HepG2 (cell line): ENCODE data around the gene ANKRD17. TPM values are rescaled to one million over a fixed set of nuclear protein-coding genes. Genes with fewer than 3 reads are reported as not detected.

Source experiments
- AKAP8 ChIP-seq: sonication (generic); formaldehyde crosslinking; IDR thresholded peaks from 2 replicates; pipeline ENCODE4 v1.5.1; 2020; ENCODE audit warnings: mild to moderate bottlenecking, missing genetic modification reagents
- FOXO1 ChIP-seq: sonication (generic); formaldehyde crosslinking; IDR thresholded peaks from 2 replicates; pipeline ENCODE4 v1.4.0; 2020; ENCODE audit warnings: missing genetic modification reagents
- GRHL1 ChIP-seq: sonication (generic); formaldehyde crosslinking; conservative IDR thresholded peaks from 2 replicates; pipeline ENCODE4 v1.8.0; 2022; ENCODE audit warnings: missing genetic modification reagents
- HIVEP1 ChIP-seq: sonication (generic); formaldehyde crosslinking; IDR thresholded peaks from 2 replicates; pipeline ENCODE4 v1.4.0; 2020; ENCODE audit warnings: mild to moderate bottlenecking, missing genetic modification reagents
- HNF4G ChIP-seq, 2 experiments: sonication (generic) in 1 of 2; formaldehyde crosslinking in 1 of 2; IDR thresholded peaks; 2 replicates each; pipeline versions ENCODE4 v1.4.0 to v1.6.1; 2011 to 2020; ENCODE audit warnings: borderline replicate concordance in 2 of 2, low read depth in 2 of 2, mild to moderate bottlenecking in 2 of 2, low read length in 1 of 2, missing genetic modification reagents in 1 of 2, moderate library complexity in 1 of 2
- MBNL3 ChIP-seq: fragments of 250-450 bp; sonication (Bioruptor Pico); conservative IDR thresholded peaks from 2 replicates; pipeline ENCODE4 v1.8.0; 2022; ENCODE audit warnings: mild to moderate bottlenecking, inconsistent platforms
- MLXIP ChIP-seq: sonication (generic); formaldehyde crosslinking; IDR thresholded peaks from 2 replicates; pipeline ENCODE4 v1.9.0; 2021; ENCODE audit warnings: missing genetic modification reagents, borderline replicate concordance
- MXD1 ChIP-seq: sonication (generic); formaldehyde crosslinking; IDR thresholded peaks from 2 replicates; pipeline ENCODE4 v1.4.0; 2020; ENCODE audit warnings: mild to moderate bottlenecking, missing genetic modification reagents
- NR2C2 ChIP-seq: sonication (generic); formaldehyde crosslinking; IDR thresholded peaks from 2 replicates; pipeline ENCODE4 v1.4.0; 2020; ENCODE audit warnings: missing genetic modification reagents, mild to moderate bottlenecking, moderate library complexity, borderline replicate concordance
- POGK ChIP-seq: sonication (generic); formaldehyde crosslinking; conservative IDR thresholded peaks from 2 replicates; pipeline ENCODE4 v1.8.0; 2022; ENCODE audit warnings: mild to moderate bottlenecking, moderate library complexity, missing genetic modification reagents
- POLR2G ChIP-seq: fragments of 200-400 bp; formaldehyde crosslinking; IDR thresholded peaks from 2 replicates; pipeline ENCODE4 v1.6.1; 2018; ENCODE audit warnings: mild to moderate bottlenecking, low read depth, low read length, moderate library complexity
- THAP7 ChIP-seq: sonication (generic); formaldehyde crosslinking; IDR thresholded peaks from 2 replicates; pipeline ENCODE4 v1.8.1; 2023; ENCODE audit warnings: mild to moderate bottlenecking, missing genetic modification reagents
- THAP8 ChIP-seq: sonication (generic); formaldehyde crosslinking; IDR thresholded peaks from 2 replicates; pipeline ENCODE4 v1.5.1; 2020; ENCODE audit warnings: missing genetic modification reagents, mild to moderate bottlenecking, borderline replicate concordance
- ZBTB39 ChIP-seq: sonication (generic); formaldehyde crosslinking; IDR thresholded peaks from 2 replicates; pipeline ENCODE4 v1.5.0; 2020; ENCODE audit warnings: missing genetic modification reagents
- ZNF446 ChIP-seq: sonication (generic); formaldehyde crosslinking; IDR thresholded peaks from 2 replicates; pipeline ENCODE4 v1.5.0; 2020; ENCODE audit warnings: mild to moderate bottlenecking, missing genetic modification reagents
- polyA plus RNA-seq, 8 experiments: library from polyadenylated mRNA; depleted of rRNA in 3 of 8; stranded (reverse) in 7 of 8; unstranded in 1 of 8; fragments of >200 nt; fragmentation: Illumina TruSeq in 4 of 8; extraction: Trizol in 4 of 8; gene quantifications; 2 replicates each; pipeline versions ENCODE4 v1.2.1 to v1.2.3, GENCODE V29; 2011 to 2016; ENCODE audit warnings: low read depth in 4 of 8, missing spikeins in 1 of 8, mixed read lengths in 1 of 8; ENCODE audit not compliant: insufficient read depth in 1 of 8
- total RNA-seq, 5 experiments: library from RNA; depleted of rRNA; stranded (reverse); fragments of >200 nt; fragmentation: Illumina TruSeq; extraction: Trizol; gene quantifications; 2 replicates each; pipeline ENCODE4 v1.2.3, GENCODE V29; 2016; ENCODE audit warnings: low read depth in 1 of 5

ANKRD17 gene
- total and polyA plus RNA-seq, 2 of the 13 experiments (the other 11 are each of a cell fraction or from before 2014, with no cell fraction given): 55.7 to 61.1 TPM

- peak; percentile 91 for TF ChIP-seq NR2C2 (CRISPR knock-in tag)
- TF ChIP-seq POLR2G: peak; percentile 95
- no peak for TF ChIP-seq GRHL1 (CRISPR knock-in tag)
- TF ChIP-seq HIVEP1 (CRISPR knock-in tag): peak; percentile 95
- TF ChIP-seq FOXO1 (CRISPR knock-in tag): peak; percentile 39; the same call in 1 of the 2 replicates
- TF ChIP-seq AKAP8 (CRISPR knock-in tag): no peak
- peak; percentile 99 for TF ChIP-seq MXD1 (CRISPR knock-in tag)
- no peak for TF ChIP-seq MLXIP
- TF ChIP-seq ZBTB39: peak; percentile 76; the same call in 1 of the 2 replicates
- TF ChIP-seq HNF4G (IDR thresholded peaks at IDR 0.05; ENCODE audit: borderline replicate concordance, low read depth, low read length): no peak
- peak; percentile 12; the same call in 1 of the 2 replicates for TF ChIP-seq HNF4G (CRISPR knock-in tag; IDR thresholded peaks at IDR 0.05; ENCODE audit: borderline replicate concordance, low read depth)
- TF ChIP-seq MBNL3 (CRISPR knock-in tag): no peak
- TF ChIP-seq THAP7 (CRISPR knock-in tag): peak; percentile 97
- TF ChIP-seq THAP8 (CRISPR knock-in tag): no peak
- TF ChIP-seq ZNF446 (CRISPR knock-in tag): peak; percentile 18
- TF ChIP-seq POGK (CRISPR knock-in tag): peak; percentile 89
Measured at GRCh38 chr4:73069338-73070073, 189.1 kb downstream of the ANKRD17 start, which contains the start of gene COX18 (continued).
